ENCODE results near the gene HES5.

The HES5 gene

GRCh38 chr1:2546515-2547209 is 16.6 kb upstream of the HES5 start:
- DNase-seq (ENCODE audit: low read depth, low spot score): no peak

- DNase-seq (ENCODE audit: low read depth, low spot score): no peak
These were observed 15.9 kb upstream of the HES5 start for GRCh38 chr1:2545754-2546514.

DNA sequence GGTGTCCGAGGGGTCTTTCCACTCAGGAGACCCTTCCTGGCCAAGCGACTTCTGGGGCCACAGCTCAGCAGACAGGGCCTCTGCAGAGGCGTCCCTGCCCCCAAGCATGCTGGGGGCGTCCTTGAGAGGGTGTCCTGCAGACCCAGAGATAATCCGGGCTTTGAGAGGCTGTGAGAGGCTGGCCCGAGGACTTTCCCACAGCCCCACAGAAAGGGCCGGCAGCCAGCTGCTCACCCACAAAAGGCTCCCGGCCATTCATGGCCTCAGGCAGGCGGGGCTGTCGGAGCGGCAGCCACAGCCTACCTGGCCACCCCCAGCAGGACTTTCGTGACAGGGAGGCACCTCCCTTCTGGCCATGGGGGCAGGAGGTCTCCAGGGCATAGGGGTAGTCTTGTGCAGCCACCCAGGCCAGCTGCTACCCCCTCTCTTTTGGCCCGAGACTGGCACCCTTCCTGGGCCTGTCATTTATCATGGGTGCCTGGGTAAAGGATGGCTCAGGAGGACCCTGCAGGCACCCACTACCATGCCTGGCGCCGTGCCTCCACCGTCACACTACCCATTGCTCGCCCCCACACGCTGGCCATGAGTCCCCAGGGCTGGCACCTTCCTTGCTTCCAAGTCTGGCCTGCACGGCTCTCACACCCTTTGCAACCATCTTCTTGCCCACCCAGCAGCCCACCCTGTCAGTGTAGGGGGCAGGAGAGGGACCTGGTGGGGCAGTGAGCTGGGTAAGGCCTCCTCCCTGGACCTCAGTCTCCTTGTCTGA is 15.0 kb upstream of the HES5 start:
- DNase-seq (ENCODE audit: low read depth, low spot score): no peak

DNA sequence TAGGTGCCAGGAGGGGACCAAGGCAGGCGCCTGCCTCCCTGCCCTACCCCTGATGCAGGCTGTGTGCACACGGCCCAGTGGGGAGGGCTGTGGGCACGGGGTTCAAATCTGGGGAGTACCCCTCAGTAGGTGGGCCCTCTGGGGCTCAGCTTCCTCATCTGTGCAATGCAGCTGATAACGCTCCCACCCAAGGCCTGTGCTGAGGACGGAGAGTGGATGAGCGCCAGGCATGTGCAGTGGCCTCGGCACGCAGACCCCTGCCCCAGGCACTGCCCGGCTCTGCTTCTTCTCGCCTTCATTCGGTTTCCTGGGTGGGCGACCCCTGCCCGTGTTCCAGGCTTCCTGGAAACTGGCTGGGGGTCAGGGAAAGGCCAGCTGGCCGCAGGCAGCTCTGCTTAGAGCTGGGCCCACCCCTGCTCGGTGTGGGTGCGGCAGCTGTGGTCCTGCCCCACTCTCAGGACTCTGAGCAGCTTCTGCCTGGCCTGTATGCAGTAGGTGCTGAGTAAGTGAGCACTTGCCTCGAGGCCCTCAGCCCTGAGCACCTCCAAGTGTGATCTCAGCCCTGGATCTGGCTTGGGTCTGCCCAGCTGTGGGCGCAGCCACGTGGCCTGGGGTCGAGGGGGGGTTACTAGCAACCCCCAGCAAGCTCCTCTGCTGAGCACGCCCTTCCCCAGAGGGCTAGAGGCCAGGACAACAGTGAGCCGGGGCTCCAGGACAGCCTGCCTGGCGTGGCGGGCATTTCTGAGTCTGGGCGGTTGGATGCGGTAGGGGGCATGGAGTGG is 14.2 kb upstream of the HES5 start:
- no peak for DNase-seq (ENCODE audit: low read depth, low spot score)

- DNase-seq (ENCODE audit: low read depth, low spot score): no peak
These were observed 13.6 kb upstream of the HES5 start for GRCh38 chr1:2543543-2544092.

DNA sequence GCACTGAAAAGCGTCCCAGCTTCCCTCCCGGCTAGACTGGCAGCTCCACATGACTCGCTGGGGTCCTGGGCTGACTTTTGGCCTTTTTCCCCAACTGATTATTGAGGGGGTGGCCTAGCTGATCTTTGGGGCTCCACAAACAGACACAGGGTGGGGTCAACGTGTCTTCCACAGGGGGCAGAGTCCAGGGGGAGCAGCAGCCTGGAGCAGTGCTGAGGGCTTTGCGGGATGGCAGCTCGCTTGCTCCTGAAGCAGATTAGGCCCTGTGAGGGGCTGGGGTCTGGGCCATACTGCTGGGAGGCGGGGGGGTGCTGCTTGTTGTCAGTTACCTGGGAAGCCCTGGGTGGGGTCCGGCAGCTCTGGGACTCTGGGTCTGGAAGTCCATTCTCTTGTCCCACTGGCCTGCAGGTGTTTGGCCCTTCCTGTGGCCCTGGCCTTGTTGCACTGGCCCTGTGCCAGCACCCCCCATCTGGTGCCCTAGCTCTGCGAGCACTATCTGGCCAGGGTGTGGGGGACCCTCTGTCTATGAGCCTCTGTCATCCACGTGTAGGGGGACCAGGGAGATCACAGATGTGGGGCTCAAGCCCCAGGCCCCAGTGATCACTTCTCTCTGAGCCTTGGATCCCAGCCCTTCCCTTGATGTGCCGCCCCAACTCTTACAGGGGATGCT is 12.3 kb upstream of the HES5 start:
- no peak for DNase-seq (ENCODE audit: low read depth, low spot score)

- no peak for DNase-seq (ENCODE audit: low read depth, low spot score)
These were observed 11.7 kb upstream of the HES5 start for GRCh38 chr1:2541619-2542245.

GRCh38 chr1:2540816-2541492 is 10.9 kb upstream of the HES5 start:
- DNase-seq (ENCODE audit: low read depth, low spot score): no peak

GRCh38 chr1:2539312-2539907 is 9.3 kb upstream of the HES5 start:
- DNase-seq (ENCODE audit: low read depth, low spot score): no peak

DNA sequence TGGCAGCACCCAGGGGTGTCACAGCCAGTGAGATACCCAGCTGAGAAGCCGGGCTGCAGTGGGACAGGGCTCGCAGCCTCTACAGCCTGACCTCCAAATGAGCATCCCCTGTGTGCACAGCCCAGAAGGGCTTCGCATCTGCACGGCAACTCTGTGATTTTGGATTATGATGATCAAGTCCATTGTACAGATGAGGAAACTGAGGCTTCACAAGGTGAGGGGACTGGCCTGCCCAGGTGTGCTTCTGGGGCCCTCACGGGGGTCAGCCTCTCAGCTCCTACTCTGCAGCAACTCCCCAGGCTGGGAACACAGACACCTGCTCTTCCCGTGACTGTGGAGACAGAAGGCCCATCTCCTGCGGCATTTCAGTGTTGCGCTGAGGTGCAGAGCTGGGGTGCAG is 8.8 kb upstream of the HES5 start:
- no peak for DNase-seq (ENCODE audit: low read depth, low spot score)

DNA sequence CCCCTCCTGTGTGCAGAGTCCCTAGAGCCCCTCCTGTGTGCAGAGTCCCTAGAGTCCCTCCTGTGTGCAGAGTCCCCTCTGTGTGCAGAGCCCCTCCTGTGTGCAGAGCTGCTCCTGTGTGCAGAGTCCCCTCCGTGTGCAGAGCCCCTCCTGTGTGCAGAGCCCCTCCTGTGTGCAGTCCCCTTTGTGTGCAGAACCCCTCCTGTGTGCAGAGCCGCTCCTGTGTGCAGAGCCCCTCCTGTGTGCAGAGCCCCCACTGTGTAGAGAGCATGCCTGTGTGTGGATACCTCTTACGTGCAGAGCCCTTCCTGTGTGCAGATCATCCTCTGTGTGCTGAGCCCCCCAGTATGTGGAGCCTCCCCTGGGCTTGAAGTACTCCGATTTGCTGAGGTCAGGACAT is 8.3 kb upstream of the HES5 start:
- DNase-seq (ENCODE audit: low read depth, low spot score): no peak

DNA sequence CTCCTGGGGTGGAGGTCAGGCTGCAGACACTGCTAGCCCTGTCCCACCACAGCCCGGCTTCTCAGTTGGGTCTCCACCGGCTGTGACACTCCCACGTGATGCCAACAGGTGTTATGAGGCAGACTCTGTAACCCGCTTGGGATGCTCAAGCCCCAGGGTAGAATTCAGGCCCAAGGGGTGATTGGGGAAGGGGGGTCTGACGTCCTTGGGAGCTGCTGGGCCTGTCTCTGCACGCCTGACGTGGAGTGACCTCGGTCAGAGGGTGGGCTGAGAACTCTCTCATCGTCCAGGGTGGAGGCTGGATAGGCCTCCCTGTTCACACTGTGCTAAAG is 7.7 kb upstream of the HES5 start:
- no peak for DNase-seq (ENCODE audit: low read depth, low spot score)

GRCh38 chr1:2535981-2536380 is 5.9 kb upstream of the HES5 start:
- no peak for DNase-seq (ENCODE audit: low read depth, low spot score)

DNA sequence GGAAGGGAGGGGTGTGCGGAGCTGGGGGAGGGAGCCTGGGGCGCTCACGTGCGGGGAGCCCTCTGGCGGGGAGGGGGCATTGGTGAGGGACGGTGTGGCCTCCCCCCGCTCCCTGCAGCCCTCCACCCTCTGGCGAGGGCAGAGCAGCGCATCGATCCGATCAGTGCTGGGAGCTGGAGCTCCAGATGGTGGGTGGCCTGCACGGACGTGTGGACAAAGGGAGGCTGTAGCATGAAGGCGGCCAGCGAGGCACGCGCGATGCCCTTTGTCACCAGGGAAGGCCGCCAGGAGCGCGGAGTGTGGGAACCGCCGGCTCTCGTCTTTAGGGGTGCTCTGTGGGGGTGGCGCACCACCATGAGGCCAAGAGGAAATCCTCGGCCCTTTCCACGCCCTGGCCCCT is 5.4 kb upstream of the HES5 start:
- no peak for DNase-seq (ENCODE audit: low read depth, low spot score)

GRCh38 chr1:2534687-2535441 is 4.8 kb upstream of the HES5 start:
- DNase-seq (ENCODE audit: low read depth, low spot score): no peak

- DNase-seq (ENCODE audit: low read depth, low spot score): no peak
These were observed 4.2 kb upstream of the HES5 start for GRCh38 chr1:2534315-2534686.

DNA sequence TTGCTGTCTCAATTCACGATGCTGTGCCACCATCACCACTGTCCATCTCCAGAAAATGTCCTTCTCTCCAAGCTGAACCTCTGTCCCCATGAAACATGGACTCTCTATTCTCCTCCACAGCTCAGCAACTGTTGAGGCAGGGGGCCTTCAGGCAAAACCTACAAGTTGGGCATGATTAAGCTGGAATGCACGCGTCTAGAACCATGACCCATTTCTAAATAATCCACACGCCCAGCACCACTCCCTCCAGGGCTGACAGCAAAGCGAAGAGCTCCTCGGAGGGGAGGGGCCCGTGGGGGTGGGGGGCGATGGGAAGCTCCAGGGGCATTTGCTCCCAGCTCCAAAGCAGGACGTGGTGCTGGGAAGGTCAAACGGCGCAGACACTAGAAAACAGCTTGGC is 3.3 kb upstream of the HES5 start:
- no peak for DNase-seq (ENCODE audit: low read depth, low spot score)

GRCh38 chr1:2532485-2533160 is 2.6 kb upstream of the HES5 start:
- no peak for DNase-seq (ENCODE audit: low read depth, low spot score)

All from smooth muscle cell of the brain vasculature (primary cell).